ELF-1 (cell line): ENCODE measurements around the gene ITGB2.
"Not testable (repeated sequence)": the region's sequence is repeated elsewhere in the genome, so short reads cannot be mapped to it uniquely, and the experiment has no call there.

Source experiments
- DNase-seq: peaks from one replicate; pipeline ENCODE4 v3.0.0-alpha.2; 2016; ENCODE audit warnings: low read depth, low spot score

ITGB2 gene

DNA sequence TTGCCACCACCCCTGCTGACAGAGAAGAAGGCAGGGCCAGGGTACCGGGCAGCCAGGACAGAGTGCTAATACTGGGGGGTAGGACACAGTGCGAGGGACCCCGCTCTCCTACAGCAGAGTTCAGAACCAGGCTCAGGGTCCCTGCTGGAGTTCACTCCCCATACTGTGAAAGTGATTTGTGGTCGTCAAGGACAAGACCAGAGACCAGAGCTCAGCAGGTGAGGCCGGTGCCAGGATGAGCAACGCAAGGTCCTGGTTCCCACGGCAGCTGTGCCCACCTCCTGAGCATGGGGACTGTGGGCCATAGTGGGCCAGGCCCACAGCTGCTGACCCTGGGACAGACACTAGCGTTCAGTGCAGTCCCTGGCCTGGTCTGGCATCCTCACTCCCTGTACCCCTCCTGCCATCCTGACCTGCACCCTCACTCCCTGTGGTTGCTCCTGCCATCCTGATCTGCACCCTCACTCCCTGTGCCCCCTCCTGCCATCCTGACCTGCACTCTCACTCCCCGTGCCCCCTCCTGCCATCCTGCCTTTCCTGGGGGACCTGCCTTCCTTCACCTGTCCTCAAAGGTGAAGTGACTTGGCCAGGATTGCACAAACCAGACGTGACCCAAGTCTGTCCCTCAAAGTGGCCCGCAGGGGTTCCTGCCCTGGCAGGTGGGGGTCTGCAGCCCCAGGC is 33.4 kb downstream of the ITGB2 start:
- DNase-seq = no peak

GRCh38 chr21:44886113-44887075 is 34.3 kb downstream of the ITGB2 start:
- no peak for DNase-seq

- no peak for DNase-seq
These were observed 35.1 kb downstream of the ITGB2 start for GRCh38 chr21:44885615-44886014.

- no peak for DNase-seq
These were observed 36.6 kb downstream of the ITGB2 start for GRCh38 chr21:44884097-44884496.

- DNase-seq = no peak
These were observed 37.4 kb downstream of the ITGB2 start for GRCh38 chr21:44883250-44883649.

DNA sequence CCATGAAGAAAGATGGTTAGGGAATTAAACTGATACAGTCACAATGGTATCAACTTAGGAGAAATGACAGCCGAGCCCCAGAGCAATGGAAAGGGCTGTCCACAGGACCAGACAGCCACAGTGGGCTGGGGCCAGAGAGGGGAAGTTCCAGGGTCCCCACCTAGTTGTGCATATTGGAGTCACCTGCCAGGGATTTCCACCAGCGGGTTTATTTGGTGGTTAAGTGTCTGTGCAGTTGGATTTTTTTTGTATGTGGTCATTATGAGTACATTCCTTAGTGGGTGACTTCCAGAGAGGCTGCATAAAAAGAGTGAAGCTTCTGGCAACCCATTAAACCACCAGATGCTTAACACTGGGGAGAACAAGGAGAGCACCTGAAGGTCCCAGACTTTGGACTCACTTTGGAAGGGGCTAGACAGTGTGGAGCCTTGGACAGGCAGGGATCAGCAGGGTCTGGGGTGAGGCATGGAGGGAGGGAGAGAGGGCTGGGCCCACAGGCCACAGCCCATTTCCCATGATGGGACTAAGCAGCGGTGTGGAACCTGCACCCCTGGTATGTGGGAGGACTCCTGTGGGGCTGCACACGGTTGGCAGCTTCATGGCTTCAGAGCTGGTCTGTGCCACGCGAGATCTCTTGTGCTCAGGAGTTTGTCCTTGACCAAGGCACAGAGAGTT is 39.4 kb downstream of the ITGB2 start:
- DNase-seq = no peak

- no peak for DNase-seq
These were observed 40.1 kb downstream of the ITGB2 start for GRCh38 chr21:44880405-44881197.

GRCh38 chr21:44879238-44879637 is 41.5 kb downstream of the ITGB2 start:
- not testable (repeated sequence) for DNase-seq

GRCh38 chr21:44878053-44878982 is 42.4 kb downstream of the ITGB2 start:
- DNase-seq = no peak

DNA sequence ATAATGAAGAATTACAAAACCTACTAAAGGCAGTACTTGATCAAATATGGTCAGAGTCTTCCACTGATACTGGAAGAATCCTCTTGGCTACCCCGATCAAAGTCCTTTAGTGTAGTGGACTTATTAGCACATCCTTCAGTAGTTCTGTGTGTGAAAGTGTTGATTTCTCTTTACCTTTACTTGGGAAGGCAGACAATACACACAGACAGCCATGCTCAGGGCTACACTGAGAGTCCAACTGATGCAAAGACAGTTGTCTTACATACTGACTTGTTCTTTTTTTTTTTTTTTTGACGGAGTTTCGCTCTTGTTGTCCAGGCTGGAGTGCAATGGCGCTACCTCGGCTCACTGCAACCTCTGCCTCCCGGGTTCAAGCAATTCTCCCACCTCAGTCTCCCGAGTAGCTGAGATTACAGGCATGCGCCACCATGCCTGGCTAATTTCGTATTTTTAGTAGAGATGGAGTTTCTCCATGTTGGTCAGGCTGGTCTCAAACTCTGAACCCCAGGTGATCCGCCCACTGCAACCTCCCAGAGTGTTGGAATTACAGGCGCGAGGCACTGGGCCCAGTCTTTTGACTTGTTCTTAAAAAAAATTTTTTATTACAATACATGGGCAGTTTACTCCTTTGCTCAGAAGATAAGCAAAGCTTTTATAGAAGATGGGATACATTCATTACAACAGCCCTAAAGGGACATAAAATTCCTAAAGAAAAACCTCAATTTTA is 43.7 kb downstream of the ITGB2 start:
- DNase-seq = no peak

GRCh38 chr21:44875316-44875700 is 45.4 kb downstream of the ITGB2 start:
- DNase-seq = no peak

DNA sequence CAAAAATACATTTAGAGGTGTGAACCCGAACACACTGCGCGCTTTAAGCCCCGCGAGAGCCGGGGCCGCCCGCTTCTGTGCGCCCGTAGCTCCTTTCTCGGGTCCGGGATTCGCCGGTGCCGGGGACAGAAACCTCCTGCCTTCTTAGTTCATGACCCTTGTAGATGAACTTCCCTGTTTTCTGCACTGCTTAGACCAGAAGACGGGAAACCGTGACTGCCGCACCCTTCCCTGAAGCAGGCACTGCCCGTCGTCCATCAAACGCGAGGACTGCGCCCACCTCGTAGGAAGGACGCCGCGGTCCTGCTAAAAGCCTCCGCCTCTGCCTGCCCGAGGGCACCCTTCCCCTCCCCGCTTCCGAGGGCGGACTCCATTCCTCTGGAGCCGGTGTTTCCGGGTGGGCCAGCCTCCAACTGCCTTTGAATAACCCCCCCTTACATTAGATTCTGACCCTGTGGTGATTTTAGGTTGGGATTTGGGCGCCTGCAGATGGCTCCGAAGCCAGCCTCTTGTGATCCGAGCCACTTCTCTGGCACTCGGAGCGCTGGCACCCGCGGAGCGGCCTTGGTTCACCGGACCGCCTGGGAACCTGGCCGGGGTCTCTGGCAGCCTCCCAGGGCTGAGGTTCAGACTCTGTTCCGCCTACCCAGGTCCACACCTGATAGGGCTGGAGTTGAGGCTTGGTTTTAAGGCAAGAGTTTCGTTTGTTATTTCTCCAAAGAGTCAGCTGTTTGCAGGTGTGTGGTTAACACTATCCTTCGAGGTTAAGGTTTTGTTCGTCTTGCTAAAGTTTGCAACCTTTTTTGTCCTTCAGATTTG is 46.0 kb downstream of the ITGB2 start:
- peak; percentile 80 for DNase-seq

DNA sequence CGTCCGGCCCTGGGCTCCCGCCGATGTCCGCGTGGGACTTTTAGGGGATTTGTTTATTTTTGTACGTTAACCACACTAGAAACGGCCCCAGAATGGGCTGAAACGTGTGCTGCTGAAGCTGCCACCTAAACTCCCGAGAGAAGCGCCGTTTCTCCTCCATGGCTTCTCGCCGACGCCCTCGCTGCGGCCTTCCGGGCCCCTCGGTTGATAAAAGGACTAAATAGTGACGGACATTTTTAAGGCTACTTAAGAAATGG is 46.5 kb downstream of the ITGB2 start:
- DNase-seq = no peak

DNA sequence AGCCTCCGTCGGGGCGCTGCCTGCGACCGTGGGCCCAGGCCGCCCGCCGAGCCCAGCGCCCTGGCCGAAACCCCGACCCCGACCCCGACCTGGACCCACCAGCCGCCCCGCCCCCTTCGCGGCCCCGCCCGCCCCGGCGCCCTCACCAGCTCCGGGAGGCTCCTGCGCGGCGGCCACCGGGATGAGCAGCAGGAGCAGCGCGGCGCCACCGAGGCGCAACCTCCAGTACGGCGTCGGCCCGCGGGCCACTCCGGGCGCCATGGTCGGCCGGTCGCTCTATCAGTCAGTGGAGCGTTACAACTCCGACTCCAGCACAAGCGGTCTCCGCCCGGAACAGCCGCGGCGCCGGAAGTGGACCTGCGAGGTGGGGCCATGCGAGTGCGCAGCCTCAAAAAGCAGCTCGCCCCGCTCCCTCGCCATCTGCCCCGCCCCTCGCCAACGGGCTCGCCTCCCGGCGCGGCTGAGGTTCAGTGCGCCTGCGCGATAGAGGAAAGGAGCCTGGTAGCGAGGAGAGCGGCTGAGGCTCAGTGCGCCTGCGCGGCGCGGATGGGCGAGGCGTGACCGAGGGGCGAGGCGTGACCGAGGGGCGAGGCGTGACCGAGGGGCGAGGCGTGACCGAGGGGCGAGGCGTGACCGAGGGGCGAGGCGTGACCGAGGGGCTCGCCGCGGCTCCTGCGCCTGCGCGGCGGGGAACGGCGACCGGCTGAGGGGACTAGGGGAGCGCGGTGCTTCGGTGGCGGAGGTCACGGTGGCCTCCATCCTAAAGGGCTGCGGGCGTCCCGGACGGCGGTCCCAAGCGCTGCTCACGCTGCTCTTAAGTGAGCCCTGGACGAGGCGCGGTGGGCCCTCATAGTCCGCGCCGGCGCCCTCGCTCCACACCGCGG is 47.1 kb downstream of the ITGB2 start, which contains the start of gene PTTG1IP:
PTTG1IP (minus strand) TSS at position 335 of the 884 bp plus-strand sequence; CDS start at position 261, 74 bp downstream.
- DNase-seq = peak; percentile 99

DNA sequence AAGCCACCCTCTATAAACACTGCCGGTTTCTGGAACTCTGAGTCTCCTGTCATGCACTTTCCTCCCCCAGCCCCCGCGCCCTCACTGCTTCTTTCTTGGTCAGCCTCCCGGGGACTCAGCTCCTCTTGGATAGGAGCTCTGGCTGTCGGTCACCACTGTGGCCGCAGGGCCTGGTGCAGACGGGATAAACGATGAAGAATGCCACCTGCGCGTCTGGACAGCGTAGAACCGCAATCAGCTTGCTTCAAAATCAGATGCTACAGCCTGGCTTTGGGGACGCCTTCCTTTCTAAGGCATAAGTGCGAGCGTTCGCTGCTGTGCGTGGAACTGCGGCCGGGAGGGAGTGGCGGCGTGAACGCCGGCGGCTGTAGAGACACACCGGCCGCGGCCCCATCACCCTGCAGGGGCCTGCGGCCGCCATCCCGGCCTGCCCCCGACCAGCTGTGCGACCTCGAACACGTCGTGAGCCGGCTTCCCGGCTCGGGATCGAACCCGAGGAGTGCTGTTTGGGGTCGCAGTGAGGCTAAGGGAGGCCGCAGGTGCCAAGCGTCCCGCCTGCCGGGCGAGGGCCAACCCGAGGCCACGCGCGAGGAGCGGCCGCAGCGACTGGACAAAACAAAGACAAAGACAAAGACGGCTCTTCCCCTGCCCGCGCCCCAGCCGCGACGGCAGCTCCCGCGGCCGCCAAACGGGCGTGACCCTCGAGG is 47.9 kb downstream of the ITGB2 start:
- peak; percentile 79 for DNase-seq

DNA sequence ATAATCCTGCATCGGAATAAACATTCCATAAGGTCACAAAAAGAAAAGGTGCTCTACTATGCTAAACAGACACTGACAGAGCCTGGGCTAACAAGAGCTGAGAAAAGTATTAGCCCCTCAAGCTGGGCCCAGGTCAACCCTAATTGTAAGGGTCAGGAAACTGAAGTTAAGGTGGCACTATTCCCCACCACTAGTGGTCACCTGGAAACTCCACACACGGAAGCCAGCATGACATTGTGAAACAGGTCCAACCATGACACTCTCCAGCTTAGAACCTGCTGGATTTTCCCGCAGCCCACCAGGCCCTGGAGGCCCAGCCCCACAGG is 48.4 kb downstream of the ITGB2 start:
- DNase-seq = no peak

DNA sequence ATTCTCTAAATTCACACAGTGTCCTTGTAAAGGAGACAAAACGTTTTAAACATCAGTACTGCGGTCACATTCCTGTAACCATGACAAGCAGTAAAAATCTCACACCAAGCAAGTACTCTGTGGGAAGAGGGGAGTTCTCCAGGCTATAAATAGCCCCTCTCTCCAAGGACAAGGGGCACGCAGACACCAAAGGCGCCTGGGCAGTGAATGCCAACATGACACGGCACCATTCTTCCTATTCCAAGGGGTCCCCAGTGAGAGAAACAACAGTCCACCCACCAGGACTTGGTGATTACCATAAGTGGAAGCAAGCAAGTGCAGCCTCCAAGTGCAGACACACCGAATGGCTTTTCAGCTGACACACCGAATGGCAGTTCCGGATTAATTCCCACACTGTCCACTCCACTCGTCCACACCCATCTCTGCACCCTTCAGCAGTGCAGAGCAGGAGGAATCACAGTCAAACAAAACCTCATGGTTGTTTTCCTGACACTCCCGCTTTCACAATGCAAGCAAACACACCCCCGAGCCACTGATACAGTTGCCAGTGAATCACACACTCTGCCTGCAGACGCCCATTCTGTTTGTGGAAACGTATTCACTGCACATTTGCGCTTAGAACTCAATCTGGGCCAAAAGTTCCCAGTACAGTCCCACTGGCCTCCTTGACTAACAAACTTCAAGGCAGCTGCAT is 49.0 kb downstream of the ITGB2 start:
- DNase-seq = no peak
